Thyroid gland (tissue), 4 donors: ENCODE results near the gene PNPLA6.

Experiments
- POLR2A ChIP-seq, 2 donors: fragments of 450-650 bp; IDR thresholded peaks; one replicate each; pipeline ENCODE4 v1.6.1; 2017; ENCODE audit warnings: antibody characterized with exemption in 2 of 2, mild to moderate bottlenecking in 2 of 2, moderate library complexity in 1 of 2
- TF ChIP-seq, protein P1 (sequence below), 6 experiments: fragments of 200-600 bp in 3 of 6; fragments of 450-650 bp in 3 of 6; sonication (generic) in 3 of 6; IDR thresholded peaks; one replicate each; pipeline ENCODE4 v1.5.1; 2016 to 2019; ENCODE audit warnings: antibody characterized with exemption in 6 of 6, mild to moderate bottlenecking in 2 of 6, inconsistent platforms in 1 of 6, moderate library complexity in 1 of 6

DNA sequence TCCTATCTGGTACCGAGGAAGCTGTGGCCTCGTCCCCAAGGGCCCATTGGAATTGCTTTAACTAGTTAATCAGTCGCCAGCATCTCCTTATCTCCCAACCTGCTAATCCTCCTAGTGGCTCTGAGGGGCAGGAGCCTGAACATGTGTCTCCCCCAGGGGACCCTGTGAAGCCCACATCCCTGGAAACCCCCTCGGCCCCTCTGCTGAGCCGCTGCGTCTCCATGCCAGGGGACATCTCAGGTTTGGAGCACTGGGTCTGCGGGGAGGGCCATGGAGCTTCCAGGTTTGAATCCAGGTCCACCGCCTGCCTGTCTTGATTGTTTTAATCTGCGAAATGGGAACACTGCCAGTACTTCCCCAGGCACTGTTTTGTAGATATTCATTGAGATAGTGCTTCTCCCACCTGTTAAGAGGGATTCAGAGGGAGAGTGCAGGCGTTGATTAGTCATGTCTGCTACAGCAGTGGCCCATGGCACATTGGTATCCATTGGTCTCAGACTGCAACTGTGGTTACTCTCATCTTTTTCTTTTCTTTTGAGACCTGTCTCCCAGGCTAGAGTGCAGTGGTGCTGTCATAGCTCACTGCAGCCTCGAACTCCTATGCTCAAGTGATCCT is 6.4 kb downstream of the PNPLA6 start:
- TF ChIP-seq, protein P1, sequence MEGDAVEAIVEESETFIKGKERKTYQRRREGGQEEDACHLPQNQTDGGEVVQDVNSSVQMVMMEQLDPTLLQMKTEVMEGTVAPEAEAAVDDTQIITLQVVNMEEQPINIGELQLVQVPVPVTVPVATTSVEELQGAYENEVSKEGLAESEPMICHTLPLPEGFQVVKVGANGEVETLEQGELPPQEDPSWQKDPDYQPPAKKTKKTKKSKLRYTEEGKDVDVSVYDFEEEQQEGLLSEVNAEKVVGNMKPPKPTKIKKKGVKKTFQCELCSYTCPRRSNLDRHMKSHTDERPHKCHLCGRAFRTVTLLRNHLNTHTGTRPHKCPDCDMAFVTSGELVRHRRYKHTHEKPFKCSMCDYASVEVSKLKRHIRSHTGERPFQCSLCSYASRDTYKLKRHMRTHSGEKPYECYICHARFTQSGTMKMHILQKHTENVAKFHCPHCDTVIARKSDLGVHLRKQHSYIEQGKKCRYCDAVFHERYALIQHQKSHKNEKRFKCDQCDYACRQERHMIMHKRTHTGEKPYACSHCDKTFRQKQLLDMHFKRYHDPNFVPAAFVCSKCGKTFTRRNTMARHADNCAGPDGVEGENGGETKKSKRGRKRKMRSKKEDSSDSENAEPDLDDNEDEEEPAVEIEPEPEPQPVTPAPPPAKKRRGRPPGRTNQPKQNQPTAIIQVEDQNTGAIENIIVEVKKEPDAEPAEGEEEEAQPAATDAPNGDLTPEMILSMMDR (IDR thresholded peaks at IDR 0.05): no peak
- no peak for TF ChIP-seq POLR2A (IDR thresholded peaks at IDR 0.05)
